Esophagus mucosa (tissue), 1 donor: ENCODE measurements around the gene TSPAN32. TPM values are rescaled to one million over a fixed set of nuclear protein-coding genes. Genes with fewer than 3 reads are reported as not detected.

Experiments used
- ATAC-seq: fragments of 200-7000 bp; cut with Tn5 transposase; one replicate; pipeline ENCODE4 v1.9.1; 2020
- total RNA-seq: library from RNA; stranded (reverse); gene quantifications from one replicate; pipeline ENCODE4 v1.2.4, GENCODE V29; 2023
- donor health status: DM: yes; HTN: yes; CAD: no.

The TSPAN32 gene, protein sequence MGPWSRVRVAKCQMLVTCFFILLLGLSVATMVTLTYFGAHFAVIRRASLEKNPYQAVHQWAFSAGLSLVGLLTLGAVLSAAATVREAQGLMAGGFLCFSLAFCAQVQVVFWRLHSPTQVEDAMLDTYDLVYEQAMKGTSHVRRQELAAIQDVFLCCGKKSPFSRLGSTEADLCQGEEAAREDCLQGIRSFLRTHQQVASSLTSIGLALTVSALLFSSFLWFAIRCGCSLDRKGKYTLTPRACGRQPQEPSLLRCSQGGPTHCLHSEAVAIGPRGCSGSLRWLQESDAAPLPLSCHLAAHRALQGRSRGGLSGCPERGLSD
- not detected for total RNA-seq

GRCh38 chr11:2301631-2302305 is at the start of gene TSPAN32, which contains the start of gene C11orf21:
TSPAN32 (plus strand) TSS chr11:2302013; CDS start chr11:2302150, 137 bp downstream.
C11orf21 (minus strand) TSS chr11:2301918; CDS start chr11:2301808, 110 bp downstream.
- ATAC-seq: no peak

DNA sequence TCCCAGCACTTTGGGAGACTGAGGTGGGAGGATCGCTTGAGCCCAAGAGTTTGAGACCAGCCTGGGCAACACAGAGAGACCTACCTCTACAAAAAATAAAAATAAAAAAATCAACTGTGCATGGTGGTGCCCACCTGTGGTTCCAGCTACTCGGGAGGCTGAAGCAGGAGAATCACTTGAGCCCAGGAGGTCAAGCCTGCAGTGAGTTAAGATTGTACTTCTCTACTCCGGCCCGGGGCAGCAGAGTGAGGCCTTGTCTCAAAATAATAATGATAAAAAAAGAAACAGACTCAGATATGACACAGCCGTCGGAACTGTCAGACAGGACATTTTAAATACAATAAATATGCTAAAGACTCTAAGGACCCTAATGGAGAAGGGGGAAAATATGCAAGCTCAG is 49.8 kb upstream of the TSPAN32 start:
- no peak for ATAC-seq

- ATAC-seq: peak; percentile 86
These were observed 45.4 kb upstream of the TSPAN32 start for GRCh38 chr11:2256293-2256913.

- peak; percentile 95 for ATAC-seq
These were observed 44.7 kb upstream of the TSPAN32 start for GRCh38 chr11:2256951-2257700.

DNA sequence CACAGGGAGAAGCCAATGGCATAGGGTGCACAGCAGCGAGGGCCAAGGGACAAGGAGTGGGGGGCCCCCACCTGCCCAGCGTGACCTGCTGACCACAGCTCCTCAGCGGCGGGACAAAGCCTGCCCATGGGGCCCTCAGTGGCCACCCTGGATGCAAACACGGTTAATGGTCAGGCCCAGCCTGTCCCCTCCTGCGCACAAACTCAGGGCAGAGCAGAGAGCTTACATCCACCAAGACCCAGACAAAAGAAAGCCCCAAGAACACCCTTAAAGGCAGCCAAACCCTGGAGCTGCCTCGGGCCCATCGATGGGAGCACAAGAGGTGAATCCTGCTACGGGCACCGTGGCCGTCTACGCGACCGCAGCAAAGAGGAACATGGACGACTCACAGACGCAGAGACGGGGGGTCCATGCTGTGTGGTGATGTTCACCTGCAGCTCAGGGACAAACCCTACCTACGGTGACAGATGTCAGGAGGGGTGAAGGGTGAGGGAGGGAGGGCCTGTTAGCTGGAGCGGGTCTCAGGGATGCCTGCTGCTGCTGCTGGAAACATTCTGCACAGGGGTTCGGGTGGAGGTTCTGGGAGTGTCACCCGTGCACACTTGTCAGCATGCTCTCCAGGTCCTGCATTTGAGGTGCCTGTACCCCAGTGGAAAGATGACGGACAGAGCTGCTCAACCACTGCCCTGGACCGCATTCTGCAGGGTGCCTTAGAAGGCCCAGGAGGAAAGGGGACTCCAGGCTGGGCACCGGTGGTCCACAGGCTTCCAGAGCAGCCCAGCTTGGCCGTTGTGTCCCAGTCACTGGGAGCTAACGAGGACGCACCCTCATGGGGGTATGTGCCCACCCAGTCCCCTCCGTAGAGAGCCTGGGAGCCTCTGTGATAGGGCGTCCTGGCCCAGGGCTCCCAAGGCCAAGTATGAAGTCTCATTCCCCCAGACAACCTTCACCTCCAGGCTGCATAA is 43.0 kb upstream of the TSPAN32 start:
- ATAC-seq: no peak

GRCh38 chr11:2259466-2259830 is 42.4 kb upstream of the TSPAN32 start:
- ATAC-seq: no peak

- ATAC-seq: no peak
These were observed 41.8 kb upstream of the TSPAN32 start for GRCh38 chr11:2259897-2260451.

DNA sequence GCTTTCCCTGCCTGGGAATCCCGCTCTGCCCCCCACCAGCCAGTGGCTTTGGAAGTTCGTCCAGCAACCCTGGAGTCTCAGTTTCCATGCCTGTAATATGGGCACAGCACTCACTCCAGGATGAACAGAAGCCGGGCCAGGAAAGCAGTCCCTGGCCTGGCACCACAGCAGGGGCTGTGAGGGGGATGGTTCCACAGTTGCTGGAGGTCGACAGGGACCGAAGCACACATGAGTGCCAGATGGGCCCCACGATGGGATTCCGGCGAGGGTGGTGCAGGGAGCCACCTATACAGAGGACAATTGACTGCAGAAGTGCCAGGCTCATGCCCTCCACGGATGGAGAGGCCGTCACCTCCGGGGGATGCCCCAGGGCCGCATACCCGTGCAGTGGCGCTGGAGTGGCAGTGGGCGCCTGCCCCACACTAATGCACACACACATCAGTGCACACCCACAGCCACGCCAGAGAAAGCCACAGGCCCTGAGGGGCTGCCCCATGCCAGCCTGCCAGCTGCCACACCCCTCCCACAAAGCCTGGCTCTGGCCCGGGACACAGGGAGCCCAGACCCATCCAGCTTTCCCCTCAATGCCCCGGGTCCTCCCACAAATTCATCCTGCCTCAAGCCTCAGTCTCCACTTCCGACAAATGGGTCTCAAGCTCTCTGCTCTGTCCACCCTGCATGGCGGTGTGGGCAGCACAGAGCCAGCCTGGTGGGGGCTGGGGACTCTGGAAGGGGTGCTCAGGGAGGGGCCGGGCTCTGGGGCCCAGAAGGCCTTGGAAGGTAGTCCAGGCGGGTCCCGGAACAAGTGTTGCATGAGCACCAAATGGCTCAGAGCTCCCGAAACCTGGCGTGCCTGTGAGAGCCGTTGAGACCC is 41.1 kb upstream of the TSPAN32 start:
- no peak for ATAC-seq

DNA sequence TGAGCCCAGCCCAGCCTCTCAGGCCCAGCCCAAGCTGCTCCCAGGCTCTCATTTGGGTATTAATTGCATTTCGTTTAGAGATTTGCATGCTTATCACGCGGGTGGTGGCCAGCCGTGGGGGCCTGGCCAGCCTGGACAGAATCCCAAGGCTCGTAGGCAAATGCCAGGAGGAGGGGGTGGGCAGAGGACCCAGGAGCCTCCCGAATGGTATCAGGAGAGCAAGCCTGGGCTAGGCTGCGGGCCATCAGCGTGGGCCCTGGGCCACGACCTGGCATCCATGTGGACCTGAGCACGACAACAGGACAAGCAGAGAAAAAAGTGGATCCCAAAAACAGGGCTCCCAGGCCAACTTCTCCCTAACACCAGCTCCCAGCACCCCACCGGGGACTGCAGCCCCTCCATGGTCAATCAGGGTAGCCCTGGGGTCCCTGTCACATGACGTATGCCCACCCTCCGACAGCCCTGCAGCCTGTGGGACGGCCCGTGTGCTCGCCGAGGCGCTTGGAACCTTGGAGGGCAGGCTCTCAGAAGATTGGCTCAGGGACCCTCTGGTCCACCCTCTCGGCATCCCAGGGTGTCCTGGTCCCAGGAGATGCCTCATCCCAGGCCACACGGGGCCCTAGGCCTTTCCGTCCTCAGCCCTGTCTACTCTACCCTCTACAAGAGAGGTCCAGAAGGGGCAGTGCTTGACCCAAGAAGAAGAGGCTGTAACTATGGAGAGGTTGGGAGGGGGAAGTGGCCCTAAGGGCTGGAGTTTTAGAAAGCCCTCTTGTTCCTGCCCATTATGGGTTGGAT is 40.2 kb upstream of the TSPAN32 start:
- ATAC-seq: no peak

DNA sequence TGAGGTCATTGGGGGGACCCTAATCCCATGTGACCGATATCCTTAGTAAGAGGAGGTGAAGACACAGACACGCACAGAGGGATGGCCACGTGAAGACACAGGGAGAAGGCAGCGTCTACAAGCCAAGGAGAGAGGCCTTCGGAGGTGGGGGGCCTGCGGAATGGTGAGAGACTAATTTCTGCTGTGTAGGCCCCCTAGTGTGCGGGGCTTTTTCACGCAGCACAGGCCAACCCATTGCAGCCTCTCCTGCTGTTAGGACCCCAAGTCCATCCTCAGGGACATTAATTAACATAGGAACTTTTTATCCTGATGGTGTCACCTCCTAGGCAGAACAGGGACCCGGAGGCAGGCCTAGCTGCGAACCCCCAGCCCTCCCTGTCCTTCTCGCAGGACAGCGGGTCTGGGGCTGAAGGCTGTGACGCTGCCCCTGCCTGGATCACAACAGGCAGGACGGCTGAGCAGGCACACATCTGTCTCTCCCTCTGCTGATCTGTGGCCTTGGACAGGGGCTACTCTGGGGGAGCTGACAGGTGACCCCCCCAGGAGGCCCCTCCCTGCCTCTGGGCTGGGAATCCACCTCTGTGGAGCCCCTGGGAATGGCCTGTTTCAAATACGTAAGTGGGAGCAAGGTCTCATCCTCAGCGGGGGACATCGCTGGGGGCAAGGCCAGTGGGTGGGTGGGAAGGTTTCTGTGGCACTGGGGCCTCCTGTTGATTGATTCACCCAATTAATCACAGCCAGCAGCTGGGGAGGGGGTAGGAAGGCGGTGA is 39.3 kb upstream of the TSPAN32 start:
- ATAC-seq: no peak

DNA sequence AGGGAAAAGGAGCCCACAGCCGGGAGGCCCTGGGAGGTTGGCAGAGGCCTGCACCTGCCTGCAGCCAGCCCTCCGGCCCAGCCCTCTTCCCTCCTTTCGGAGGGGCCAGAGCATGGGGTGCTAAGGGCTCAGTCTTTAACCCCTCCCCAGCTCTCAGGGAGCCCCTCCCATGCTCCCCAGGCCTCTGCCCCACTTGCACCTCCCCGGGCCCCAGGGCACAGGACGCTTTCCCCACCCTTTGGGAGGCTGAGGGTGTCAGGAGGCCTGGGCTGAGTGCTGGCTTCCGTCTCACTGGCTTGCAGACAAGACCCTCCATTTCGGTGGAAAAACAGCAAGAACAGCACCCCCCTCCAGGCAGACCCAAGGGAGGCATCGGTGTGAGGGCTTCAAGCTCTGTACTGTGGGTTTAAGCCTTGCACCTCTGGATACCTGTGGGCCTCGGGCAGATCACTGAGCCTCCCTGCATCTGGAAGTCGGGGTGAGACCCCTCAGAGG is 38.7 kb upstream of the TSPAN32 start:
- no peak for ATAC-seq

DNA sequence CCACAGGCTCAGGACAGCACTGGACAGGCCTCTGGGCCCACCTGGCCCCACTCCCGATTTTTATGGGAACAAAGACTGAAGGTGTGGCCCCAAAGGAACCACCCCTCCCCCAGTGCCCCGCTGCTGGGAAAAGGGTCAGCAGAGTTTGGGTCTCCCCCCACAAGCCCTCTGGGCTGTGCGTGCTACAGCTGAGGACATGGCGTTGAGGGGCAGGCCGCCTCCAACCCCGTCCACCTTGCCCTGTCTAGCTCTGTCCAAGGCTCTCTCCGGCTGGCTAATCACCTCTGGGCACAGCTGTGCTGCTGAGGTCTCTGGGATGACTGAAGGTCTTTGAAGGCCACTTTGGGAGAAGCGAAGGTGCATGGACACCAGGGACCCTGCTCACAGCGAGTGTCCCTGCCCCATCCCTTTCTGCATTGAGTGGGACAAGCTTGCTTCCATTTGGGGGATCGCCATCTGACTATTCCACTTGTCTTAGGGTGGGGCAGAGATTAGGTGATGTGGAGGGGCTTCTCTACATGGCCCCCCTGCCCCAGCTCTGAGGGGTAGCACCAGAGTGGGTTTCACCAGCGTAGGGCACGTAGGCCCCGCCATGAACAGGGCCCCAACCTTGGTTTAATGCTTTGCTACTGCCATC is 38.0 kb upstream of the TSPAN32 start:
- no peak for ATAC-seq

GRCh38 chr11:2264366-2265053 is 37.3 kb upstream of the TSPAN32 start:
- no peak for ATAC-seq

DNA sequence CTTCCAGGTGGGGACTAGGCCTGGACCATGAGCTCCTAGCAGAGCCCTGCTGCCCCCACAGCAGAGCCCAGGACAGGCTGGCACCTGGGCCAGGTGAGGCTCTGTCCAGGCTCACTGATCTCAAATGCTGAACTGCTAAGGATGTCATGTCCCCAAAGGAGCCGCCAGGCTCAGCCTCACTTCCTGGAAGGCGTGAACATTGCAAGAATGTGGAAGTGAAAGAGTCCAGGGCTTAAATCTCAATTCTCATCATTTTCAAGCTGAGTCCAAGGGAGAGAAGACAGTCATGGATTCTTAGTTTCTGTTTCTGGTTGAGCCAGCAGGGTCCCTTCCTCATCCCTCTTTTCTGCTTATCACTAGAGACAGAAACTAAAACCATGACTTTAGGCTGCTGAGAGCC is 36.4 kb upstream of the TSPAN32 start:
- no peak for ATAC-seq

- no peak for ATAC-seq
These were observed 35.8 kb upstream of the TSPAN32 start for GRCh38 chr11:2265854-2266585.

DNA sequence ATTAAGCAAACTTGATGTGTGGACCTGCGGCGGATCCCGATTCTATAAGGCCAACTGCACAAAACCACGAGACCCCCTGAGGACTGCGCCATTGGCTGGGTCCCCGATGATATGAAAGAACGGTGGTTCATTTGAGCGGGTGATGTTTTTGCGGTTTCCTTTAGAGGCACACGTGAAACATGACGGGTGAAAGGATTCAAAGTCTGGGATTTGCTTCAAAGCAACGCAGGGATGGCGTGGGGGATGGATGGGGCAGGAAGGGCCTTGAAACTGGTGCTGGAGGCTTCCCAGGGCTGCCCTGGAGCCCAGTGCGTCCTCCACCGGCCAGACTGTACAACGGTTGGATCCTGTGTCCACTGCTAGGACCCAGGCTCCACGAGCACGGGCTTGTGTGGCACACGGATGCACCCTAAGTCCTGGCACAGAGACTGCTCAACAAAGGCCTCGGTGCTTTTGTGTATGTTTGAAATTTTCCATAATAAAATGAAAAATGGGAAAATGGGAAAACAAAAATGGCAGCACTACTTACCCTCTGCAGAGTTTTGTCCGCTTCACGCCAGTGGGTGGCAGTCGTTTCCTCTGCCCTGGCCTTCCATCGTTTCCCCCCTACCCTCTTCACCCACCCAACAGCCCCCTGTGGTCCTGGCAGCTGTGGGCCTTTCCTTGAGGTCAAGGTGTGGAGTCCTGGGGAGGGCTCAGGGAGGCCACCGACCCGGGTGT is 35.1 kb upstream of the TSPAN32 start:
- ATAC-seq: no peak
